Loucy (cell line): ENCODE measurements around the gene PTOV1.

Experiments used
- CTCF ChIP-seq: fragments of 200-600 bp; sonication (generic); conservative IDR thresholded peaks from 2 replicates; pipeline ENCODE4 v1.5.1; 2014; ENCODE audit warnings: mild to moderate bottlenecking, antibody characterized with exemption, low read length
- EZH2phosphoT487 ChIP-seq: fragments of 200-600 bp; IDR thresholded peaks from 2 replicates; pipeline ENCODE4 v1.6.1; 2018; ENCODE audit warnings: antibody characterized with exemption, mild to moderate bottlenecking, moderate library complexity, borderline replicate concordance

- TF ChIP-seq EZH2phosphoT487 (no peak), CTCF (no peak)
Measured at GRCh38 chr19:49809941-49810389, 41.0 kb upstream of the PTOV1 start.
